ENCODE measurements around the gene PPP2R2C. TPM values are rescaled to one million over a fixed set of nuclear protein-coding genes. Genes with fewer than 3 reads are reported as not detected.

Gene PPP2R2C
- total RNA-seq, 6 experiments from 2014 or later = 0.14 to 0.25 (median 0.23) TPM; not detected in 2

DNA sequence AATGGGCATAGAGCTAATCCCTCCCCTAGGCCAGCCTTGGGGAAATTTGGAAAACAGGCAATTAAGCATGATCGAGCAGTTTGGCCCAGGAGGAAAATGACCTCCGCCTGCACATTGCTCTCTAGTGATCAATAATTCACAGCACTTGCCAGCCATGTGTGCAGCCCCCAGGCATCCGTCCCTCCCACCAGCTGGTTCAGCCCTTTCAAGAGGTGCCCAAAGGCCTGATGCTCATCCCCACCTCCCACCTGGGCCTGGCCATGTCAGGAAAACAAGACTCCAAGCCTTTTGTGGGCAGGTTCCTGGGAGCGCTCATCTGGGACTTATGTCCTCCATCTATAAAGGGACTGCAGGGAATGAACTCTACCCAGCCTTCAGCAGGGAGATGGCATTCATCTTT is 17.5 kb upstream of the PPP2R2C start:
- TF ChIP-seq, protein P1, sequence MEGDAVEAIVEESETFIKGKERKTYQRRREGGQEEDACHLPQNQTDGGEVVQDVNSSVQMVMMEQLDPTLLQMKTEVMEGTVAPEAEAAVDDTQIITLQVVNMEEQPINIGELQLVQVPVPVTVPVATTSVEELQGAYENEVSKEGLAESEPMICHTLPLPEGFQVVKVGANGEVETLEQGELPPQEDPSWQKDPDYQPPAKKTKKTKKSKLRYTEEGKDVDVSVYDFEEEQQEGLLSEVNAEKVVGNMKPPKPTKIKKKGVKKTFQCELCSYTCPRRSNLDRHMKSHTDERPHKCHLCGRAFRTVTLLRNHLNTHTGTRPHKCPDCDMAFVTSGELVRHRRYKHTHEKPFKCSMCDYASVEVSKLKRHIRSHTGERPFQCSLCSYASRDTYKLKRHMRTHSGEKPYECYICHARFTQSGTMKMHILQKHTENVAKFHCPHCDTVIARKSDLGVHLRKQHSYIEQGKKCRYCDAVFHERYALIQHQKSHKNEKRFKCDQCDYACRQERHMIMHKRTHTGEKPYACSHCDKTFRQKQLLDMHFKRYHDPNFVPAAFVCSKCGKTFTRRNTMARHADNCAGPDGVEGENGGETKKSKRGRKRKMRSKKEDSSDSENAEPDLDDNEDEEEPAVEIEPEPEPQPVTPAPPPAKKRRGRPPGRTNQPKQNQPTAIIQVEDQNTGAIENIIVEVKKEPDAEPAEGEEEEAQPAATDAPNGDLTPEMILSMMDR (IDR thresholded peaks at IDR 0.05) = no peak
- peaks cover 9% of the 10 kb centered on the region; the same call in 1 of the 2 replicates for H3K36me3 Mint-ChIP-seq (ENCODE audit: low read depth)
- H3K27me3 Mint-ChIP-seq (ENCODE audit: insufficient read depth) = peaks cover 22% of the 10 kb centered on the region
- DNase-seq = no peak
- H3K4me3 Mint-ChIP-seq = no peak overlapping the region
- no peak overlapping the region for H3K27ac Mint-ChIP-seq
- H3K9me3 Mint-ChIP-seq = peaks cover 23% of the 10 kb centered on the region
- peaks cover 6% of the 10 kb centered on the region; the same call in 1 of the 2 replicates for H3K4me1 Mint-ChIP-seq (ENCODE audit: low read depth)

DNA sequence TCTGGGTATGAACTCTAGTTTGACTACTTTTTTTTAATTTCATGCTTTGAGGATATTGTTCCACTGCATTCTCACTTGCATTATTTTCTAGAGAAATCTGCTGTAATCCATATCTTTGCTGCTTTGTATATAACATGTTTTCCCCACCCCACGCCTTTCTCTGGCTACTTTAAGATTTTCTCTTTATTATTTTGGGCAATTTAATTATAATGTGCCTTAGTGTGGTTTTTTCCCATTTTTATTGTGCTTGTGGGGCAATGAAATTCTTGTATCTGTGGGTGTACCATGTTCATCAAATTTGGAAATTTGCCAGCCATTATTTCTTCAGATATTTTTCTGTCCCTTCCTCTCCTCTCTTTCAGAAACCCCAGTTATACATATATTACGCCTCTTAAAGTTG is 15.1 kb upstream of the PPP2R2C start:
- Mint-ChIP-seq H3K4me1 (ENCODE audit: low read depth) (no peaks in the 10 kb centered on the region), H3K4me3 (no peak overlapping the region), H3K36me3 (ENCODE audit: low read depth) (peaks cover 9% of the 10 kb centered on the region; the same call in 1 of the 2 replicates), H3K27me3 (ENCODE audit: insufficient read depth) (peaks cover 12% of the 10 kb centered on the region), H3K27ac (no peak overlapping the region), H3K9me3 (peaks cover 23% of the 10 kb centered on the region)
- TF ChIP-seq, protein P1 (IDR thresholded peaks at IDR 0.05) = no peak
- no peak for DNase-seq

DNA sequence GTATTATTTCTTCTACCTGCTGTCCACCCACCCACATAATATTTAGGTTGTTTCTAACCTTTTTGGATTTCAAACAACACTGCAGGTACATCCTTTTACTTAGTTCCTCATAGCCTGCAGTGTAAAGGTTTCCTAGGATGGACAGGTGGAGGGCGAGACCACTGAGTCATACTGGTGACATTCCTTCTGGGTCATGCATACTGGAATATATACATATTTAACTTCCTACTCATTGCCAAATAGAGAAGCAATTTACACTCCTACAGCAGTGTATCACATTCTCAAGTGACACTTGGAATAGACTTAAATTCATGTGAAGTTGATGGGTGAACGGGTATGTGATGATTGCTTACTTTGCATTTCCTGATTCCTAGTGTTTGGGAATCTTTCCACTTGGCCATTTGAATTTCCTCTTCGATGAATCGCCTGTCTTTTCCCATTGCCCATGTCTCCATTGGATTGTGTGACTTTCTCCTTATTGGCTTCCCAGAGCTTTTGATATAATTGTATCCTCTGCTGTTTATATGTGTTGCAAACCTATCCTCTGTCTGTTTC is 8.2 kb upstream of the PPP2R2C start:
- H3K4me1 Mint-ChIP-seq (ENCODE audit: low read depth) = no peaks in the 10 kb centered on the region
- peaks cover 6% of the 10 kb centered on the region for H3K27me3 Mint-ChIP-seq (ENCODE audit: insufficient read depth)
- DNase-seq = no peak
- peaks cover 4% of the 10 kb centered on the region; the same call in 1 of the 2 replicates for H3K36me3 Mint-ChIP-seq (ENCODE audit: low read depth)
- H3K4me3 Mint-ChIP-seq = no peak overlapping the region
- TF ChIP-seq, protein P1 (IDR thresholded peaks at IDR 0.05) = no peak
- peaks cover 5% of the 10 kb centered on the region; the same call in 1 of the 2 replicates for H3K9me3 Mint-ChIP-seq
- no peak overlapping the region for H3K27ac Mint-ChIP-seq

DNA sequence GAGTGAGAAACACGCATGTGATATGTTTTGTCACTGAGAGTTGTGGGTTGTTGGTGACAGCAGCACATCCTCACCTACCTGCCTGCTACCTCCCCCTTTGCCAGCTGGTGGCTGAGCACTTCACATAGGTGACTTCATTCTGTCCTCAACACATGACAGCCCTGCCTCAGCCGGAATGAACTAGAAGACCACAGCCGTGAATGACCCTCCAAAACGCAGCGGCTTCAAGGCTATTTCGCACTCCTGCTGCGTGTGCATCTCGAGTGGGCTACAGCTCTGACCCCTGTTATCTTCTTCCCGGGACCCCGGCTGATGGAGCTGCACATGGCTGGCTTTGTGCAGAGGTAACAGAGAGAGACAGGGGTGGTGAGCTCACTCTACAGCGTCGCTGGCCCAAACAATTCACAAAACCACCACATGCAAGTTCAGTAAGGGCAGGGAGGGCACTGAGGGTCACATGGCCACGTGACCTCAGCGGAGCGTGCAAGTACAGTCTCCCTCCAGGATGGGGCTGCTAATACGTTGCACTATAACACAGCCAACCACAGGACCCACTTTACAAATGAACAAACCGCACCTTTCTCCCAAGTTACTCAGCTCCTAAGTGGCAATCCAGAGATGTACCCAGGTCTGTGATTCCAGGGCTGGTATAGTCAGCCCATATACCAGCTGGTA is 6.3 kb upstream of the PPP2R2C start:
- Mint-ChIP-seq H3K4me3 (no peak overlapping the region), H3K27me3 (ENCODE audit: insufficient read depth) (peaks cover 11% of the 10 kb centered on the region), H3K27ac (no peak overlapping the region), H3K36me3 (ENCODE audit: low read depth) (no peaks in the 10 kb centered on the region), H3K4me1 (ENCODE audit: low read depth) (no peaks in the 10 kb centered on the region), H3K9me3 (no peaks in the 10 kb centered on the region)
- TF ChIP-seq, protein P1 (IDR thresholded peaks at IDR 0.05) = no peak
- no peak for DNase-seq

DNA sequence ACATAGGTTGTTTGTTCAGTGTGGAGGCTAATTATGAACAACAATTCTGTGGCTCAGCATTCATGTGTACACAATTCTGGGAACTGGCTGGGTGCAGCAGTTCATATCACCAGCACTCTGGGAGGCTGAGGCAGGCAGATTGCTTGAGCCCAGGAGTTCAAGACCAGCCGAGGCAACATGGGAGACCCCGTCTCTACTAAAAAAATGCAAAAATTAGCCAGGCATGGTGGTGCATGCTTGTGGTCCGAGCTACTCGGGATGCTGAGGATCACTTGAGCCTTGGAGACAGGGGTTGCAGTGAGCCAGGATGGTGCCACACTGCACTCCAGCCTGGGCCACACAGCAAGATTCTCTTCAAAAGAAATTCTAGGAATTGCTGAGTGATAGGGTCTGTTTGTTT is 4.5 kb upstream of the PPP2R2C start:
- no peak overlapping the region for H3K4me3 Mint-ChIP-seq
- TF ChIP-seq, protein P1 (IDR thresholded peaks at IDR 0.05) = no peak
- no peak for DNase-seq
- no peak overlapping the region for H3K27ac Mint-ChIP-seq
- H3K36me3 Mint-ChIP-seq (ENCODE audit: low read depth) = no peaks in the 10 kb centered on the region
- no peaks in the 10 kb centered on the region for H3K9me3 Mint-ChIP-seq
- H3K4me1 Mint-ChIP-seq (ENCODE audit: low read depth) = no peaks in the 10 kb centered on the region
- H3K27me3 Mint-ChIP-seq (ENCODE audit: insufficient read depth) = peaks cover 21% of the 10 kb centered on the region

Data from HFFc6 (cell line).